Endodermal cell (in vitro differentiated cells): ENCODE data around the gene MTCL1. TPM values are rescaled to one million over a fixed set of nuclear protein-coding genes. Genes with fewer than 3 reads are reported as not detected.

Experiments used
- DNase-seq: peaks from one replicate; pipeline ENCODE4 v3.0.0-alpha.2; 2017
- H3K27ac ChIP-seq: 2 replicates; pipeline ENCODE4 v1.5.1; 2013; ENCODE audit warnings: mild to moderate bottlenecking, low read depth, low read length, moderate library complexity
- H3K27me3 ChIP-seq: 2 replicates; pipeline ENCODE4 v1.6.1; 2013; ENCODE audit warnings: mild to moderate bottlenecking, low read length, moderate library complexity; ENCODE audit not compliant: insufficient read depth, control insufficient read depth, poor library complexity, severe bottlenecking
- H3K36me3 ChIP-seq: 2 replicates; pipeline ENCODE4 v1.7.0; 2013; ENCODE audit warnings: mild to moderate bottlenecking, low read length, moderate library complexity; ENCODE audit not compliant: control insufficient read depth, insufficient read depth
- H3K4me1 ChIP-seq: one replicate; pipeline ENCODE4 v1.7.0; 2013; ENCODE audit warnings: low read length; ENCODE audit not compliant: control insufficient read depth, insufficient read depth
- H3K4me3 ChIP-seq: 2 replicates; pipeline ENCODE4 v1.5.1; 2013; ENCODE audit warnings: mild to moderate bottlenecking, low read length, moderate library complexity
- H3K9ac ChIP-seq: 2 replicates; pipeline ENCODE4 v1.6.1; 2013; ENCODE audit warnings: mild to moderate bottlenecking, low read length, moderate library complexity; ENCODE audit not compliant: poor library complexity, severe bottlenecking; ENCODE audit errors: extremely low read depth
- H3K9me3 ChIP-seq: 2 replicates; pipeline ENCODE4 v1.6.1; 2013; ENCODE audit warnings: mild to moderate bottlenecking, low read length, moderate library complexity; ENCODE audit not compliant: control insufficient read depth
- H3K27ac Mint-ChIP-seq: 2 replicates; pipeline ENCODE4 v1.8.0; 2020; ENCODE audit warnings: mixed read lengths
- H3K27me3 Mint-ChIP-seq: 2 replicates; pipeline ENCODE4 v1.8.0; 2021; ENCODE audit warnings: mild to moderate bottlenecking, mixed read lengths; ENCODE audit not compliant: insufficient read depth
- H3K36me3 Mint-ChIP-seq: 2 replicates; pipeline ENCODE4 v1.8.0; 2020; ENCODE audit warnings: low read depth, mixed read lengths
- H3K4me1 Mint-ChIP-seq: 2 replicates; pipeline ENCODE4 v1.8.0; 2020; ENCODE audit warnings: mixed read lengths
- H3K4me3 Mint-ChIP-seq: 2 replicates; pipeline ENCODE4 v1.8.0; 2020; ENCODE audit warnings: mild to moderate bottlenecking, moderate library complexity, mixed read lengths
- H3K9me3 Mint-ChIP-seq: 2 replicates; pipeline ENCODE4 v1.8.0; 2020; ENCODE audit warnings: mild to moderate bottlenecking, mixed read lengths
- CTCF ChIP-seq: fragments of 200-600 bp; sonication (generic); conservative IDR thresholded peaks from 2 replicates; pipeline ENCODE4 v1.5.0; 2021; ENCODE audit warnings: antibody characterized with exemption, mild to moderate bottlenecking
- WGBS, 2 experiments: methylation state at CpG; one replicate each; pipeline versions ENCODE4 v1.1.5 to v1.1.7; 2013; ENCODE audit warnings: missing lambda C conversion rate in 2 of 2, mixed read lengths in 1 of 2; ENCODE audit not compliant: insufficient coverage in 1 of 2, insufficient read length in 1 of 2; 5-methylcytosine and 5-hydroxymethylcytosine counted together
- total RNA-seq, 2 donors: library from RNA; stranded (reverse); fragmentation: NEBNext Ultra II Directional in 1 of 2; extraction: Animal tissue kit (Norgen Biotek cat#: 25700) in 1 of 2; gene quantifications; 2 replicates in 1 of 2; 3 replicates in 1 of 2; pipeline ENCODE4 v1.2.1, GENCODE V29; 2021

Gene MTCL1
- total RNA-seq, 2 donors from 2014 or later: 15.0 to 26.0 TPM

GRCh38 chr18:8756571-8756970 is 51.2 kb downstream of the MTCL1 start:
- peaks cover 21% of the 10 kb centered on the region for H3K36me3 Mint-ChIP-seq
- H3K27ac ChIP-seq: no peak overlapping the region
- H3K9me3 Mint-ChIP-seq: peaks cover 10% of the 10 kb centered on the region
- H3K27me3 ChIP-seq: no peaks in the 10 kb centered on the region
- peak; percentile 15 for TF ChIP-seq CTCF
- 88% methylated on average over 2 of the region's 2 CpGs; no CpG with 5 or more reads in 1 of the 2 experiments for WGBS, 2 experiments
- peaks cover 14% of the 10 kb centered on the region for H3K9me3 ChIP-seq
- H3K4me3 ChIP-seq: no peak overlapping the region
- peaks cover 9% of the 10 kb centered on the region for H3K4me1 Mint-ChIP-seq
- no peak overlapping the region for H3K4me3 Mint-ChIP-seq
- no peak overlapping the region for H3K9ac ChIP-seq
- DNase-seq: no peak
- H3K27me3 Mint-ChIP-seq: no peaks in the 10 kb centered on the region
- H3K4me1 ChIP-seq: no peaks in the 10 kb centered on the region
- H3K27ac Mint-ChIP-seq: no peak overlapping the region
- no peaks in the 10 kb centered on the region for H3K36me3 ChIP-seq

- H3K36me3 Mint-ChIP-seq: peaks cover 31% of the 10 kb centered on the region
- peaks cover 17% of the 10 kb centered on the region for H3K9me3 Mint-ChIP-seq
- no peak overlapping the region for H3K27ac Mint-ChIP-seq
- no peak overlapping the region for H3K4me3 ChIP-seq
- H3K36me3 ChIP-seq: no peaks in the 10 kb centered on the region
- no peak for TF ChIP-seq CTCF
- no peak for DNase-seq
- H3K27ac ChIP-seq: no peak overlapping the region
- H3K9me3 ChIP-seq: peaks cover 21% of the 10 kb centered on the region
- no peak overlapping the region for H3K9ac ChIP-seq
- no peak overlapping the region for H3K4me3 Mint-ChIP-seq
- WGBS, 2 experiments: 88% methylated on average over 6 to 7 of the region's 7 CpGs
- H3K27me3 ChIP-seq: no peaks in the 10 kb centered on the region
- no peaks in the 10 kb centered on the region for H3K4me1 ChIP-seq
- no peaks in the 10 kb centered on the region for H3K27me3 Mint-ChIP-seq
- H3K4me1 Mint-ChIP-seq: peaks cover 9% of the 10 kb centered on the region
Measured at GRCh38 chr18:8757396-8757997, 52.1 kb downstream of the MTCL1 start.

GRCh38 chr18:8758466-8758865 is 53.1 kb downstream of the MTCL1 start:
- Mint-ChIP-seq H3K36me3 (peaks cover 35% of the 10 kb centered on the region), H3K4me1 (peaks cover 9% of the 10 kb centered on the region), H3K27ac (peak overlapping the region; percentile 33), H3K9me3 (peaks cover 17% of the 10 kb centered on the region), H3K4me3 (no peak overlapping the region), H3K27me3 (no peaks in the 10 kb centered on the region)
- Histone ChIP-seq H3K27me3 (no peaks in the 10 kb centered on the region), H3K36me3 (no peaks in the 10 kb centered on the region), H3K4me1 (no peaks in the 10 kb centered on the region), H3K9me3 (peaks cover 21% of the 10 kb centered on the region), H3K4me3 (no peak overlapping the region), H3K9ac (no peak overlapping the region), H3K27ac (no peak overlapping the region)
- WGBS, 2 experiments: 95 to 97% methylated on average over 4 of the region's 4 CpGs
- DNase-seq: no peak
- TF ChIP-seq CTCF: no peak
